22Rv1 (cell line): ENCODE measurements around the gene VSTM4.

ENCODE experiments used
- ZFX ChIP-seq: fragments of 450-650 bp; IDR thresholded peaks from 2 replicates; pipeline ENCODE4 v1.6.1; 2017; ENCODE audit warnings: antibody characterized with exemption, borderline replicate concordance
- TF ChIP-seq, protein P1 (sequence below): fragments of 450-650 bp; IDR thresholded peaks from 2 replicates; pipeline ENCODE4 v1.5.1; 2017; ENCODE audit warnings: mild to moderate bottlenecking

- TF ChIP-seq, protein P1, sequence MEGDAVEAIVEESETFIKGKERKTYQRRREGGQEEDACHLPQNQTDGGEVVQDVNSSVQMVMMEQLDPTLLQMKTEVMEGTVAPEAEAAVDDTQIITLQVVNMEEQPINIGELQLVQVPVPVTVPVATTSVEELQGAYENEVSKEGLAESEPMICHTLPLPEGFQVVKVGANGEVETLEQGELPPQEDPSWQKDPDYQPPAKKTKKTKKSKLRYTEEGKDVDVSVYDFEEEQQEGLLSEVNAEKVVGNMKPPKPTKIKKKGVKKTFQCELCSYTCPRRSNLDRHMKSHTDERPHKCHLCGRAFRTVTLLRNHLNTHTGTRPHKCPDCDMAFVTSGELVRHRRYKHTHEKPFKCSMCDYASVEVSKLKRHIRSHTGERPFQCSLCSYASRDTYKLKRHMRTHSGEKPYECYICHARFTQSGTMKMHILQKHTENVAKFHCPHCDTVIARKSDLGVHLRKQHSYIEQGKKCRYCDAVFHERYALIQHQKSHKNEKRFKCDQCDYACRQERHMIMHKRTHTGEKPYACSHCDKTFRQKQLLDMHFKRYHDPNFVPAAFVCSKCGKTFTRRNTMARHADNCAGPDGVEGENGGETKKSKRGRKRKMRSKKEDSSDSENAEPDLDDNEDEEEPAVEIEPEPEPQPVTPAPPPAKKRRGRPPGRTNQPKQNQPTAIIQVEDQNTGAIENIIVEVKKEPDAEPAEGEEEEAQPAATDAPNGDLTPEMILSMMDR: no peak
- no peak for TF ChIP-seq ZFX
Observed at GRCh38 chr10:49153971-49154370, 38.6 kb upstream of the VSTM4 start.
